Sigmoid colon (tissue), 4 donors: ENCODE results near the gene TPSB2.

Experiments
- CTCF ChIP-seq, 4 experiments: fragments of 450-650 bp in 3 of 4; fragments of 200-600 bp in 1 of 4; IDR thresholded peaks; one replicate each; pipeline ENCODE4 v1.5.1; 2016 to 2019; ENCODE audit warnings: antibody characterized with exemption in 4 of 4, mild to moderate bottlenecking in 3 of 4, moderate library complexity in 2 of 4
- EP300 ChIP-seq, 4 donors: sonication (generic); formaldehyde crosslinking; IDR thresholded peaks; one replicate each; pipeline ENCODE4 v1.6.1; 2017; ENCODE audit warnings: antibody characterized with exemption in 4 of 4
- POLR2A ChIP-seq, 2 donors: fragments of 450-650 bp; IDR thresholded peaks; one replicate each; pipeline ENCODE4 v1.6.1; 2016; ENCODE audit warnings: antibody characterized with exemption in 2 of 2, mild to moderate bottlenecking in 2 of 2, moderate library complexity in 2 of 2
- POLR2AphosphoS5 ChIP-seq, 4 donors: sonication (generic); formaldehyde crosslinking; IDR thresholded peaks; one replicate each; pipeline ENCODE4 v1.6.1; 2017; ENCODE audit warnings: antibody characterized with exemption in 4 of 4

- no peak for TF ChIP-seq POLR2A (IDR thresholded peaks at IDR 0.05)
- TF ChIP-seq CTCF (IDR thresholded peaks at IDR 0.05) = no peak
- TF ChIP-seq POLR2AphosphoS5 (IDR thresholded peaks at IDR 0.05) = no peak
- TF ChIP-seq EP300 (IDR thresholded peaks at IDR 0.05) = no peak
These were observed 46.0 kb upstream of the TPSB2 start for GRCh38 chr16:1275791-1276579.
